ENCODE measurements around the gene KSR2. TPM values are rescaled to one million over a fixed set of nuclear protein-coding genes. Genes with fewer than 3 reads are reported as not detected.

KSR2 gene
- total and polyA plus RNA-seq, 2 of the 13 experiments (the other 11 are each of a cell fraction or from before 2014, with no cell fraction given) = 0.02 TPM; not detected in 1

DNA sequence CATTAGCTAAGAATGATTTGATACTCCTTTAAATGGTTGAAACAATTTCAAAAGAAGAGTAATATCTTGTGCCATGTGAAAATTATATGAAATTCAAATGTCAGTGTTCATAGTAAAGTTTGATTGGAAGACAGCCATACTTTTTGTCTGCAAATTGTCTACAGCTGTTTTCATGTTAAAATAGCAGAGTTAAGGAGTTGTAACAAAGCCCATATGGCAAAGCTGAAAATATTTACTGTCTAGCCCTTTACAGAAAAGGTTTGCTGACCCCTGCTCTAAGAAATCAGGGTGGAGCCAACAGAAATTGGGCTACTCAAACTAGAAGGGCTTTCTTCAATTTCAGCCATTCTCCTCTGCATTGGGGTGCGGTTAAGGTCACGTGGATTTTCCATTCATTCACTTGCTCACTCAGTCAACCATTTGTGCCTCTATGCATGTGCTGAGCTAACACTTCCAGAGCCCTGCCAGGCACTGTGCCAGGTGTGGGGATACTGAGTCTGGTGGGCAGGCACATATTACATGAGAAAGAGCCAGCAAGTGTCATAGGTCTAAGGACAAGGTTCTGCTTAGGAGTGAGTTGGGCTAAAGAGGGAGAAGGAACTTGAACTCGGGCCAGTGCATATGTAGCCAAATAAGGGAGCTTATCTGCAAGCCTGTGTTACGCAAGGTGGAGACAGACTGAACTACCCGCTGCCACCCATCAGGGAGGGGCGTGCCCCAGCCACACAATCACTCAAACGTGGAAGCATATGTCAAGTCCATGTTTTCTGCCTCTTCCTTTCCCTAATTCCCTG is 467.5 kb downstream of the KSR2 start (continued):
- TF ChIP-seq ZNF713 (CRISPR knock-in tag; IDR thresholded peaks at IDR 0.05) (no peak), ZNF550 (CRISPR knock-in tag; IDR thresholded peaks at IDR 0.05; ENCODE audit: borderline replicate concordance) (no peak), DMTF1 (CRISPR knock-in tag; IDR thresholded peaks at IDR 0.05) (no peak), ZNF121 (CRISPR knock-in tag; IDR thresholded peaks at IDR 0.05) (peak; percentile 81), ZNF503 (CRISPR knock-in tag; IDR thresholded peaks at IDR 0.05) (no peak), ZFP36 (IDR thresholded peaks at IDR 0.05; ENCODE audit: borderline replicate concordance, low read depth, low read length, partially characterized antibody) (no peak)
- TF ChIP-seq, protein P1, sequence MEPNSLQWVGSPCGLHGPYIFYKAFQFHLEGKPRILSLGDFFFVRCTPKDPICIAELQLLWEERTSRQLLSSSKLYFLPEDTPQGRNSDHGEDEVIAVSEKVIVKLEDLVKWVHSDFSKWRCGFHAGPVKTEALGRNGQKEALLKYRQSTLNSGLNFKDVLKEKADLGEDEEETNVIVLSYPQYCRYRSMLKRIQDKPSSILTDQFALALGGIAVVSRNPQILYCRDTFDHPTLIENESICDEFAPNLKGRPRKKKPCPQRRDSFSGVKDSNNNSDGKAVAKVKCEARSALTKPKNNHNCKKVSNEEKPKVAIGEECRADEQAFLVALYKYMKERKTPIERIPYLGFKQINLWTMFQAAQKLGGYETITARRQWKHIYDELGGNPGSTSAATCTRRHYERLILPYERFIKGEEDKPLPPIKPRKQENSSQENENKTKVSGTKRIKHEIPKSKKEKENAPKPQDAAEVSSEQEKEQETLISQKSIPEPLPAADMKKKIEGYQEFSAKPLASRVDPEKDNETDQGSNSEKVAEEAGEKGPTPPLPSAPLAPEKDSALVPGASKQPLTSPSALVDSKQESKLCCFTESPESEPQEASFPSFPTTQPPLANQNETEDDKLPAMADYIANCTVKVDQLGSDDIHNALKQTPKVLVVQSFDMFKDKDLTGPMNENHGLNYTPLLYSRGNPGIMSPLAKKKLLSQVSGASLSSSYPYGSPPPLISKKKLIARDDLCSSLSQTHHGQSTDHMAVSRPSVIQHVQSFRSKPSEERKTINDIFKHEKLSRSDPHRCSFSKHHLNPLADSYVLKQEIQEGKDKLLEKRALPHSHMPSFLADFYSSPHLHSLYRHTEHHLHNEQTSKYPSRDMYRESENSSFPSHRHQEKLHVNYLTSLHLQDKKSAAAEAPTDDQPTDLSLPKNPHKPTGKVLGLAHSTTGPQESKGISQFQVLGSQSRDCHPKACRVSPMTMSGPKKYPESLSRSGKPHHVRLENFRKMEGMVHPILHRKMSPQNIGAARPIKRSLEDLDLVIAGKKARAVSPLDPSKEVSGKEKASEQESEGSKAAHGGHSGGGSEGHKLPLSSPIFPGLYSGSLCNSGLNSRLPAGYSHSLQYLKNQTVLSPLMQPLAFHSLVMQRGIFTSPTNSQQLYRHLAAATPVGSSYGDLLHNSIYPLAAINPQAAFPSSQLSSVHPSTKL (CRISPR knock-in tag; IDR thresholded peaks at IDR 0.05) = no peak
- TF ChIP-seq, protein P2, sequence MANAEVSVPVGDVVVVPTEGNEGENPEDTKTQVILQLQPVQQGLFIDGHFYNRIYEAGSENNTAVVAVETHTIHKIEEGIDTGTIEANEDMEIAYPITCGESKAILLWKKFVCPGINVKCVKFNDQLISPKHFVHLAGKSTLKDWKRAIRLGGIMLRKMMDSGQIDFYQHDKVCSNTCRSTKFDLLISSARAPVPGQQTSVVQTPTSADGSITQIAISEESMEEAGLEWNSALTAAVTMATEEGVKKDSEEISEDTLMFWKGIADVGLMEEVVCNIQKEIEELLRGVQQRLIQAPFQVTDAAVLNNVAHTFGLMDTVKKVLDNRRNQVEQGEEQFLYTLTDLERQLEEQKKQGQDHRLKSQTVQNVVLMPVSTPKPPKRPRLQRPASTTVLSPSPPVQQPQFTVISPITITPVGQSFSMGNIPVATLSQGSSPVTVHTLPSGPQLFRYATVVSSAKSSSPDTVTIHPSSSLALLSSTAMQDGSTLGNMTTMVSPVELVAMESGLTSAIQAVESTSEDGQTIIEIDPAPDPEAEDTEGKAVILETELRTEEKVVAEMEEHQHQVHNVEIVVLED (CRISPR knock-in tag; IDR thresholded peaks at IDR 0.05; ENCODE audit: borderline replicate concordance) = no peak

Data from HepG2 (cell line).